ENCODE measurements around the gene MAN1C1.

DNA sequence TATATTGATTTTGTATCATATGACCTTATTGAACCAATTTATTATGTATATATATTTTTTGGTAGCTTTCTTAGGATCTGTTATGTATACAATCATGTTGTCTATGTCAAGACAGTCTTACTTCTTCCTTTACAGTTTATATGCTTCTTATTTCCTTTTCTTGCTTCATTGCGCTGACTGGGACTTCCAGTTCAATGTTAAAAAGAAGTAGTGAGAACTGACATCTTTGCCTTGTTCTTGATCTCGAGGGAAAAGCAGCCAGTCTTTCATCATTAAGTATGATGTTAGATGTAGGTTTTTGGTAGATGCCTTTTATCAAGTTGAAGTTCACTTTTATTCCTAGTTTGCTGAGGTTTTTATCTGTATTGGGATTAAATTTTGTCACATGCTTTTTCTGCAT lies 17.5 kb downstream of the MAN1C1 start:
- TF ChIP-seq EZH2phosphoT487 (IDR thresholded peaks at IDR 0.05) (no peak), EZH2 (IDR thresholded peaks at IDR 0.05) (no peak)

All from neural progenitor cell (in vitro differentiated cells).